Measurements from ENCODE around the gene YIPF7. TPM values are rescaled to one million over a fixed set of nuclear protein-coding genes. Genes with fewer than 3 reads are reported as not detected.

Gene YIPF7
- polyA plus RNA-seq, 4 donors: 0.38 to 0.40 (median 0.38) TPM; not detected in 1

- peak; percentile 22 to 32 (median 28) for DNase-seq (ENCODE audit: low read depth in 4 of 4, low spot score in 3 of 4)
Measured at GRCh38 chr4:44629280-44629866, 22.1 kb downstream of the YIPF7 start.

- no peak for DNase-seq (ENCODE audit: low read depth in 4 of 4, low spot score in 3 of 4)
Measured at GRCh38 chr4:44623676-44624075, 27.7 kb downstream of the YIPF7 start.

GRCh38 chr4:44616621-44617020, 34.8 kb downstream of the YIPF7 start:
- DNase-seq (ENCODE audit: low read depth in 4 of 4, low spot score in 3 of 4): no peak

- DNase-seq (ENCODE audit: low read depth in 4 of 4, low spot score in 3 of 4): no peak
Measured at GRCh38 chr4:44583393-44583792, 68.0 kb downstream of the YIPF7 start.

GRCh38 chr4:44580231-44580630, 71.2 kb downstream of the YIPF7 start:
- DNase-seq (ENCODE audit: low read depth in 4 of 4, low spot score in 3 of 4): no peak

- DNase-seq (ENCODE audit: low read depth in 4 of 4, low spot score in 3 of 4): no peak
Measured at GRCh38 chr4:44578954-44579353, 72.5 kb downstream of the YIPF7 start.

Other genes starting within 250 kb of the YIPF7 start
- gene KCTD8, start 202.8 kb downstream of the YIPF7 start, polyA plus RNA-seq (ENCODE audit: insufficient read length in 4 of 4): 1 to 10 TPM; 3.8 to 5.0 (median 4.7) TPM
- 10 to 100 TPM; 25.9 to 33.1 (median 31.2) TPM for gene GUF1, start 26.8 kb upstream of the YIPF7 start, polyA plus RNA-seq (ENCODE audit: insufficient read length in 4 of 4)
- 10 to 100 TPM; 28.0 to 34.3 (median 29.9) TPM for gene GNPDA2, start 74.9 kb upstream of the YIPF7 start, polyA plus RNA-seq (ENCODE audit: insufficient read length in 4 of 4)